ENCODE results near the gene TXNRD3.

TXNRD3 gene

DNA sequence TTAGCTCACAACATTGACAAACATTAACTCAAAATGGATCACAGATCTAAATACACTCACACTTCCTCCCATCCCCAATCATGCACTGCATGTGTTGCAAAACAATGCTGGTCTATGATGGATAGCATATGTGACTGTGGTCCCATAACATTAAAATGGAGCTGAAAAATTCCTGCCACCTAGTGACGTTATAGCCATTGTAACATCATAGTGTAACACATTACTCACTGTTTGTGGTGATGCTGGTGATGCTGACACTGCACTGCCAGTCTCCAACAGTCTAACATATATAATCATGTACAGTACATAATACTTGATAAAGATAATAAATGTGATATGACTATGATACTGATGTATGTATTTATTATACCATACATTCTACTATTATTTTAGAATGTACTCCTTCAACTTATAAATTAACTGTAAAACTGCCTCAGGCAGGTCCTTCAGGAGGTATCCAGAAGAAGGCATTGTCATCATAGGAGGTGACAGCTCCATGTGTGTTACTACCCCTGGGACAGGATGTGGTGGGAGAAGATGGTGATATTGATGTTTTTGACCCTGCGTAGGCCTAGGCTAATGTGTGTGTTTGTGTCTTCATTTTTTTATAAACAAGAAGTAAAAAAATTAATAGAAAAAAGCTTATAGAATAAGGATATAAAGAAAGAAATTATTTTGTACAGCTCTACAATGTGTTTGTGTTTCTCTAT is 41.3 kb downstream of the TXNRD3 start:
- Histone ChIP-seq H3K4me2 (ENCODE audit: low read length) (no peak overlapping the region), H3K79me2 (ENCODE audit: low read length) (no peaks in the 10 kb centered on the region), H3K9me3 (ENCODE audit: insufficient read depth, low read length) (no peaks in the 10 kb centered on the region), H3K27me3 (ENCODE audit: low read depth, low read length) (peaks cover 23% of the 10 kb centered on the region), H4K20me1 (ENCODE audit: insufficient read depth, low read length) (no peaks in the 10 kb centered on the region), H3K4me3 (ENCODE audit: low read length) (no peak overlapping the region), H3K27ac (ENCODE audit: low read length) (no peak overlapping the region), H2AFZ (ENCODE audit: low read depth, low read length) (no peak overlapping the region), H3K36me3 (replicated peaks; ENCODE audit: low read depth, low read length) (no peaks in the 10 kb centered on the region), H3K4me1 (ENCODE audit: low read length) (no peaks in the 10 kb centered on the region), H3K9ac (ENCODE audit: low read length) (no peak overlapping the region)
- TF ChIP-seq EZH2phosphoT487 (IDR thresholded peaks at IDR 0.05; ENCODE audit: low read depth) = no peak

DNA sequence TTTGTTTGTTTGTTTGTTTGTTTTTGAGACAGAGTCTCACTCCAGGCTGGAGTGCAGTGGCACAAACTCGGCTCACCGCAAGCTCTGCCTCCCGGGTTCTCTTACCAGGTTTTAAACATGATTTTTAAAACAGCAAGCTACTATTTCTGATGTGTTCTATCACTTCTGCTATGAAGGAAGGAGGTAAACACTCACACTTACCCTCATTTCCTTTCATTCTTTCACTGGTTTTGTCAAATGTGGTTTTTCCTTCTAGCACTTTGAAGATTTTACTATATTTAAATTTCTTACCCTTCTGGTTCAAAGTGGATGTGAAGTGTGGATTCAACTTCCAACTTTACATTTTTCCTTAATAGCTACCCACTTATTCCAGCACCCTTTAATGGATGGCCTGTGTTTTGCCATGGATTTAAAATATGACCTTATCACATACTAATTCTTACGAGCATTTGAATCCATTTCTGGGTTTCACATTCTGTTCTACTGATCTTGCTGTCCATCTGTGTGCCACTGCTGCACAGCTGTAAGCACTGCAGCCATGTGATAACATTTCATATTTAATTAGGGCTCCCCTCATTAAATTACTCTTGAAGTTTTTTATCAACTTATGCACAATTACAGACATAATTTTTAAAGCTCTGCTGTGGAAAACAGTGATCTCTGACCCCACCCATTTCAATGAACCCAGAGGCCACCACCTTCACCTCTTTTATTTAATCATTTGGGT is 42.3 kb downstream of the TXNRD3 start:
- H3K4me1 ChIP-seq (ENCODE audit: low read length) = no peaks in the 10 kb centered on the region
- H3K79me2 ChIP-seq (ENCODE audit: low read length) = no peaks in the 10 kb centered on the region
- no peak for TF ChIP-seq EZH2phosphoT487 (IDR thresholded peaks at IDR 0.05; ENCODE audit: low read depth)
- TF ChIP-seq, protein P1, sequence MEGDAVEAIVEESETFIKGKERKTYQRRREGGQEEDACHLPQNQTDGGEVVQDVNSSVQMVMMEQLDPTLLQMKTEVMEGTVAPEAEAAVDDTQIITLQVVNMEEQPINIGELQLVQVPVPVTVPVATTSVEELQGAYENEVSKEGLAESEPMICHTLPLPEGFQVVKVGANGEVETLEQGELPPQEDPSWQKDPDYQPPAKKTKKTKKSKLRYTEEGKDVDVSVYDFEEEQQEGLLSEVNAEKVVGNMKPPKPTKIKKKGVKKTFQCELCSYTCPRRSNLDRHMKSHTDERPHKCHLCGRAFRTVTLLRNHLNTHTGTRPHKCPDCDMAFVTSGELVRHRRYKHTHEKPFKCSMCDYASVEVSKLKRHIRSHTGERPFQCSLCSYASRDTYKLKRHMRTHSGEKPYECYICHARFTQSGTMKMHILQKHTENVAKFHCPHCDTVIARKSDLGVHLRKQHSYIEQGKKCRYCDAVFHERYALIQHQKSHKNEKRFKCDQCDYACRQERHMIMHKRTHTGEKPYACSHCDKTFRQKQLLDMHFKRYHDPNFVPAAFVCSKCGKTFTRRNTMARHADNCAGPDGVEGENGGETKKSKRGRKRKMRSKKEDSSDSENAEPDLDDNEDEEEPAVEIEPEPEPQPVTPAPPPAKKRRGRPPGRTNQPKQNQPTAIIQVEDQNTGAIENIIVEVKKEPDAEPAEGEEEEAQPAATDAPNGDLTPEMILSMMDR (IDR thresholded peaks at IDR 0.05; ENCODE audit: low read depth, low read length) = no peak
- H4K20me1 ChIP-seq (ENCODE audit: insufficient read depth, low read length) = no peaks in the 10 kb centered on the region
- no peak overlapping the region for H3K4me3 ChIP-seq (ENCODE audit: low read length)
- H3K9ac ChIP-seq (ENCODE audit: low read length) = no peak overlapping the region
- H3K36me3 ChIP-seq (replicated peaks; ENCODE audit: low read depth, low read length) = no peaks in the 10 kb centered on the region
- H2AFZ ChIP-seq (ENCODE audit: low read depth, low read length) = no peak overlapping the region
- H3K27me3 ChIP-seq (ENCODE audit: low read depth, low read length) = peaks cover 20% of the 10 kb centered on the region
- no peak overlapping the region for H3K27ac ChIP-seq (ENCODE audit: low read length)
- H3K4me2 ChIP-seq (ENCODE audit: low read length) = no peak overlapping the region
- no peaks in the 10 kb centered on the region for H3K9me3 ChIP-seq (ENCODE audit: insufficient read depth, low read length)

DNA sequence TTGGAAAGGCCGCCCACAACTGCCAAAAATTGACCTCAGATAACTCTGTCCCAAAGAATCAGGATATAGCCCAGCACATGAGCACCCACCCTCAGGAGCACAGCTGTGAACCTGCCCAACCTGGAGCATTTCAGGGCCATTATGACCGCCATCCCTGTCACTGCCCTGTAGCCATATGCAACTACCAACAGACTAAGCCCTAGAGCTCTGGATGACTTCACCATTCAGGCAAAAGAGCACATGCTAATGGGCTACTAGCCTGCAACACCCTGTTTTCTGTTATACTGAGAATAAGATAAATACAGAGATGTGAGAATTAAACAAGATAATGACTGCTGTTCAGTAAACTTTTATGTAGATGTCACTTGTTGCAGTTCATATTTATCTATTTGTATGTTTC is 45.0 kb downstream of the TXNRD3 start:
- TF ChIP-seq, protein P1 (IDR thresholded peaks at IDR 0.05; ENCODE audit: low read depth, low read length) = no peak
- no peak for TF ChIP-seq EZH2phosphoT487 (IDR thresholded peaks at IDR 0.05; ENCODE audit: low read depth)
- no peaks in the 10 kb centered on the region for H3K36me3 ChIP-seq (replicated peaks; ENCODE audit: low read depth, low read length)
- no peaks in the 10 kb centered on the region for H3K9me3 ChIP-seq (ENCODE audit: insufficient read depth, low read length)
- no peaks in the 10 kb centered on the region for H3K79me2 ChIP-seq (ENCODE audit: low read length)
- no peak overlapping the region for H3K9ac ChIP-seq (ENCODE audit: low read length)
- H3K4me1 ChIP-seq (ENCODE audit: low read length) = no peaks in the 10 kb centered on the region
- no peak overlapping the region for H3K27ac ChIP-seq (ENCODE audit: low read length)
- H2AFZ ChIP-seq (ENCODE audit: low read depth, low read length) = no peak overlapping the region
- H3K4me2 ChIP-seq (ENCODE audit: low read length) = no peak overlapping the region
- H3K4me3 ChIP-seq (ENCODE audit: low read length) = no peak overlapping the region
- H4K20me1 ChIP-seq (ENCODE audit: insufficient read depth, low read length) = no peaks in the 10 kb centered on the region
- H3K27me3 ChIP-seq (ENCODE audit: low read depth, low read length) = peaks cover 31% of the 10 kb centered on the region

DNA sequence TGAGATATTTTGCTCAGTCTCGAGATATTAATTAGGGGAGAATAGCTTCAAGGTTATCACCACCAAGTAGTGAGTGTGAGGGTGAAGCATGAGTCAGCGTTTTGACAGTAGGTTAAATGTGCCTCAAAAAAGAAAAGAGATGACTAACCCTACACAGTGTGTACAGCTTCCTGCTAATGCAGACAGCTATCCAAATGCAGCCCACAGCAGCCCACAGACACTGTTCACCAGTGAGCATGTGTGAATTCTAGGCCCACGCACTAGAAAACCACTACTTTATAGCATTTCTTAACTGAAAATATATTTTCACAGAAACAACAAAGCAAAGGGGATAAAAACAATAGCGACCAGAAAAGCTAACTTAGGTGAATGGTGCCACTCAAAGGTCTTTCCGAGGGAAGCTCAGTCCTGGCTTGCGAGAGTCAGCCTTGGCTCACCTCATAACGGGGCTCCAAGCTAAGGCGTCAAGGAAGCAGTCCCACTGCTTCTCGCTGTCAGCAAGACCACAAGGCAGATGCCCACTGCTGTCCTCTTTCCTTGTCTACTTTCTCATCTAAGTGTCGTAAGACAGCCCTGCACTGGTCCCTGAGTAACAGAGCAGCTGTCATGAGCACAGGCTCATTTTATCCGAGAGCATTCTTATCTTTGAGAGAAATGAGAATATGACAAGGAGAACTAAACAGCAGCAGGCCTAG is 47.6 kb downstream of the TXNRD3 start:
- no peaks in the 10 kb centered on the region for H3K36me3 ChIP-seq (replicated peaks; ENCODE audit: low read depth, low read length)
- no peaks in the 10 kb centered on the region for H3K4me1 ChIP-seq (ENCODE audit: low read length)
- H3K9ac ChIP-seq (ENCODE audit: low read length) = no peak overlapping the region
- H3K4me2 ChIP-seq (ENCODE audit: low read length) = no peak overlapping the region
- peaks cover 41% of the 10 kb centered on the region for H3K27me3 ChIP-seq (ENCODE audit: low read depth, low read length)
- no peaks in the 10 kb centered on the region for H4K20me1 ChIP-seq (ENCODE audit: insufficient read depth, low read length)
- H3K27ac ChIP-seq (ENCODE audit: low read length) = no peak overlapping the region
- no peak overlapping the region for H3K4me3 ChIP-seq (ENCODE audit: low read length)
- no peaks in the 10 kb centered on the region for H3K79me2 ChIP-seq (ENCODE audit: low read length)
- H2AFZ ChIP-seq (ENCODE audit: low read depth, low read length) = no peak overlapping the region
- no peak for TF ChIP-seq EZH2phosphoT487 (IDR thresholded peaks at IDR 0.05; ENCODE audit: low read depth)
- TF ChIP-seq, protein P1 (IDR thresholded peaks at IDR 0.05; ENCODE audit: low read depth, low read length) = no peak
- no peaks in the 10 kb centered on the region for H3K9me3 ChIP-seq (ENCODE audit: insufficient read depth, low read length)
